HG03342 (cell line): ENCODE data around the gene RAP1GAP2.

Experiments
- ATAC-seq: cut with Tn5 transposase; IDR thresholded peaks from one replicate; pipeline ENCODE4 v1.9.1; 2021; ENCODE audit warnings: mild to moderate bottlenecking, moderate library complexity; ENCODE audit not compliant: unreplicated experiment

The RAP1GAP2 gene

GRCh38 chr17:2909175-2909845 lies 113.1 kb downstream of the RAP1GAP2 start:
- ATAC-seq = no peak

GRCh38 chr17:2909846-2910234 lies 113.6 kb downstream of the RAP1GAP2 start:
- no peak for ATAC-seq

DNA sequence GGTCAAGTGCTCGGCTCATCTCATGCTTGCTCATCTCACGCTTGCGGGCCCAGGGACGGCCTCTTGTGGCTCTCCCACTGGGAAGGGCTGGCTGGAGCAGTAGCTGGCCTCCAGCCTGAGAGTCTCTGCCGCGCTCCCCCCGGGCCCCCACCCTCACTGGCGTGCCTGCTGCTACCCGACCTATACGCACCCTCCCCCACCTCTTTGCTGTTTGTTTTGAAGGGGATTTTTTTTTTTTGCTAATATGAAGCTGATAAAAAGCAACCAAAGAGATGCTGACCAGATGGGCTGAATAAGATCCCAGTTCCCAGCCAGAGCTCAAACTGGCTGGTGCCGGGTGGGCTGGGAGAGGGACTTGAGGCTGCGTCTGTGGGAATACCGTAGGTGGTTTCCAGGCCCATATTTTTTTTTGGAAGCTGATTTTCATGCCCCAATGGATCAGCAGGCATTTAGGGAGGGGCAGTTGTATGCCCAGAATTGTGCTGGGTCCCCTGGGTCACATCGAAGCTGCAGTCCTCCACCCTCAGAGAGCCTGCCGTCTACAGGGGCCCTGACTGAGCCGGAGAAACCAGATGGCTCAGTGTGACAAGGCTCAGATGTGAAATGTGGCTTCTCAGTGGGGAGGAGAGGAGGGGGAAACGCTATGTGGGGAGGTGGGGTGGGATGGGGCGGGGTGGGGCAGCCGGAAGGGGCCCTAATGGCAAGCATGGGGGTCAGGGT lies 115.0 kb downstream of the RAP1GAP2 start:
- no peak for ATAC-seq

DNA sequence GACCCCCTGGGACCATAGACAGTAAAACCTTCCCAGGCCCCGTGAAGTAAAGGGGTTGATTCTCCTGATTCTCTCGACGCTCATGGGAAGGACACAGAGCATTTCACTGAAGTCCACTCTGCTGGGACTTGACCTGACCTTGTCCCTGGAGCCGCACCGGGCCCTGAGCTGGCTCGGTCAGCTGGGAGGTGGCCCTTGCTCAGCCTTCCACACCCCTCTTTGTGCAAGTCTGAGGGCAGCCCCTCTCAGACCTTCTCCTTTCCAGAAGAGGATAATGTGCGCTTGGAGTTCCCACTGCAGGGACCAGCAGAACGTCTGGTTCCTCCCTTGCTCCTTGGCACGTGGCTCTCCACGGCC lies 115.5 kb downstream of the RAP1GAP2 start:
- no peak for ATAC-seq

- ATAC-seq = no peak
Observed at GRCh38 chr17:2912754-2913153, 116.5 kb downstream of the RAP1GAP2 start.

DNA sequence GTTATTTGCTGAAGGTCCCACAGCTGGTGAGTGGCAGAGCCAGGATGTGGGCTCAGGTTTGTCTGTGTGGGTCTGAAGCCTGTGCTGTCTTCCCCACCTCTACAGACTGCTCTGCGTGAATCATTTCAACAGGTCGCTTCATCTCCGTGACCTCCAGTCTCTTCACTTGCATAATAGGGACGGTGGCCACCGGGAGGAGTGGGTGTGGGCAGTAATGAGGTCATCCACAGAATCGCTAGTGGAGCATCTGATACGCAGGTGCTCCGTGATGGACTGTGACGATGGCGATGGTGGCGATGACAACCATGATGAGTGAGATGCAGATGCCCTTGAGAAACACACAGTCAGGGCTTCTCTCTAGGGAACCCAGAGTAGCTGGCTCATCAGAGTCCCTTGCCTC lies 120.2 kb downstream of the RAP1GAP2 start:
- no peak for ATAC-seq

- ATAC-seq = no peak
Observed at GRCh38 chr17:2921443-2921842, 125.2 kb downstream of the RAP1GAP2 start.

GRCh38 chr17:2924211-2924610 lies 128.0 kb downstream of the RAP1GAP2 start:
- no peak for ATAC-seq

DNA sequence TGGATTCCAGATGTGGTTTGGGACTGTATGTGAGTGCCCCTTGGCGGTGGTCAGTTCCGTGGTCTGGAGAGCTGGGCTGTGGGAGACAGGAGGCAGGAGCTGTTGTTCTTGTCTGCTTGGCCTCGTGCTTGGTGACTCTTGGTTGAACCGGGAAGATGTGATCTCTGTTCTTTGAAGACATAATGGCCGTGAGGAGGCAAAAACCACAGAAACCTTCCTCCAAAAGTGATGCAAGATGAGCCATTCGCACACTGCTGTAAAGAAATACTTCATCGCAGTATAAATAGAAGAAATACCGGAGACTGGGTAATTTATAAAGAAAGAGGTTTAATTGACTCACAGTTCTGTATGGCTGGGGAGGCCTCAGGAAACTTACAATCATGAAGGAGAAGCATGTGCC lies 128.8 kb downstream of the RAP1GAP2 start:
- no peak for ATAC-seq

DNA sequence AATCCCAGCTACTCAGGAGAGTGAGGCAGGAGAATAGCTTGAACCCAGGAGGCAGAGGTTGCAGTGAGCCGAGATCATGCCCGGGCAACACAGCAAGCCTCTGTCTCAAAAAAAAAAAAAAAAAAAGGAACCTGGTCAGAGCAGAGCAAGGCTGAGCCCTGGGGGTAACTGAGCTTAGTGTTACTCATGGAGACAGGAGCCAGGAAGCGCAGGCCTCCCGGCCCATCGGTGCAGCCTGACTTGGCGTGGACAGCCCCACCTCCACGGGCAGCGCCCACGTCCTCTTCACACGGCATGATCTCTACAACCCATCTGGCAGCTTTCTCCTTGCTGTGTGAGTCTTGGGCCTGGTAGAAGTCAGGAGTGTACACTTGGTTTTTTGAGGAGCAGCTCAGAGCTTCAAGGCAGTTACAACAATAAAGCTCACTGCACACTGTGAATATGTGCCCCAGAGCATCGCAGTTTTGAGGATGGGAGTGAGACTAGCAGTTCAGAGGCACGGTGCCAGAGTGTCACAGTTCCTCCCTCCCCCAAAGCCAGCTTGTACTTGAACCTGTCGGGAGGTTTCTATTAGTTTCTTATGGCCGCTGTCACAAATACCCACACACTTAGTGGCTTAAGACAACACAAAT lies 129.9 kb downstream of the RAP1GAP2 start:
- no peak for ATAC-seq

DNA sequence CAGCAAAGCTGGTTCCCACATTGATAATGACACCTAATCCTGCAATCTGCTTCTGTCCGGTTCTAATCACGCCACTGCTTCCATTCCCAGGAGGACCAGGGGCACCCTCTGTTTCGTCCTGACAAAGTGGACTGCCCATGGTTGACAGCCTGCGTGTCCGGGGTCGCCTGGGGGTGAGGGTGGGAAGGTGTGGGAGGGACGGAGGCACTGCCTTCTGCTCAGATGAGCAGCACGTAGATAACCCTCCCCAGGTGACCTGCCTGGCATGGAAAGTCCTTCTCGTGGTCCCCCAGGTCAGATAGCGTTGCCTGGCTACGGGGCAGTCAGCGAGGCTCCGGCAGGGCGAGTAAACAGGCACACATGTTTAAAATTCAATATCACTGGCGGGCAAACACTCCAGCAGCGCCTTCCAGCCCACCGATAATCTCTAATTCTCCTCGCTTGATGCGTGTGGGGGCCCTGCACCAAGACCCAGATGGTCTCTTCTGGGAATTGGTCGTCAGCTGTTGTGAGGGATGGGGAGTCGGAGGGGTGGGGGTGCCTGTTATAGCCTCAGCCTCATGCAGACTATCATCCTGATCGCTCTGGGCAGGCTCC lies 132.2 kb downstream of the RAP1GAP2 start:
- no peak for ATAC-seq

DNA sequence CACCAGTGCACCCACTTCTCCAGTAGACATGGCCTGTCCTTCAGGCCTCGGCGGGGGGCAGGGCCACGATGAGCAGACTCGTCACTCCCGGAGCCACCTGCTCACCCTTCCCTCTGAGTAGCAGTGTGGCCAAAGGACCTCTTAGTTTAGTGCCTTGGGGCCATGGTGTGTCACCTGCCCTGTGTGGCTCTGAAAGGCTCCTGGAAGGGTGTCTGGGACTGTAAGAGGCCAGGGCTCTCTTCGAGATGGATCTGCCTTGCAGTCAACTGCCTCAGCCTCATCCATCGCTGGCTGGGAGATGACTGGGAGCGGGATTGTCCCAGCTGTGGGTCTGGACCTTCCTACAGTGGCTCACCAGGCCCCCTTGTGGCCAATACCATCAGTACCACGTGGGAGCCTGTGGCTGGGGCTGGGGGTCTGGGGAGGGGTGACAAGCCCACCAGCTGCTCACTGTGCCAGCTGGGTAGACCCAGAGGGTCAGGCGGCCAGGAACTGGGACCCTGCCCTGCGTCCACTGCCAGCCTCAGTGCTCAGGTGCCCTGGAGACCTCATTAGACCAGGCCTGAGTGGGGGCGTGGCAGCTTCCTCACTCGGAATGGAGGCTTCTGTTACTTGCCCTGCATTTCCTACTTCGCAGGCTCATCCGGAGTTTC lies 133.8 kb downstream of the RAP1GAP2 start:
- ATAC-seq = no peak

DNA sequence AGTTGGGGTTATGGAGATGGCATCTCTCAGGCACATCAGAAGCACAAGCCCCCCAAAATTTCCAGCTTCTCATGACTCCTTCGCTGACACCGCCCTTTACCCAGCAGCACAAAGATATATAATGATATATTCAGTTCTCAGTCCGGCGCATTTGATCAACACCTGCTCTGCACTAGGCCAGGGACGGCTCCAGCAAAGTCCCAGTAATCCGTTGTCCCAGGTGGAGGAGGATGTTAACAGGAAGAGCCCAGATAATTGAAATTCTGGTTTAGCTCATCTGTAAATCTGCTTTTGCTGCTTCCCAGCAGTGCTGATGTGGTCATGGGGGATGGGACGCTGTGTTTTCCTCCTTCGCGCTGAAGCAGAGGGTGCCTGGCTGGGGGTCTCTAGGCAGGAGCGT lies 135.6 kb downstream of the RAP1GAP2 start:
- no peak for ATAC-seq

DNA sequence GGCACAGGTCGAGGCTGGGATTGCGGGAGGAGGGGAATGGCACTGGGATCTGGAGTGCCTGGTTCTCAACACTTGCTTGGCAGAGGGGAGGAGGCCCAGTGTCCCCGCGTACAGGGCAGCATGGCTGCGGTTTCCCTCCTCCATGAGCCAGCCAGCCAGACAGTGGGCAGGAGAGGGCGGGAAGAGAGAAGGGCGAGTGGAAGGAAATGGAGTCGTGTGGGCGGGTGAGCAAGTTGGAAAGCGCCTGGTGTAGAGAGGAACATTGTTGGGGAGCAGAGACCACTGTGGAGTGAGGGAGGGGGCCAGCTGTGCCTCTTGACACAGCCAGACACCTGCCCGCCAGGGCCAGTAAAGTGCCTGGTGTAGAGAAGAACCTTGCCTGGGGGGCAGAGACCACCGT lies 136.7 kb downstream of the RAP1GAP2 start:
- no peak for ATAC-seq

- ATAC-seq = no peak
Observed at GRCh38 chr17:2933606-2934005, 137.4 kb downstream of the RAP1GAP2 start.

DNA sequence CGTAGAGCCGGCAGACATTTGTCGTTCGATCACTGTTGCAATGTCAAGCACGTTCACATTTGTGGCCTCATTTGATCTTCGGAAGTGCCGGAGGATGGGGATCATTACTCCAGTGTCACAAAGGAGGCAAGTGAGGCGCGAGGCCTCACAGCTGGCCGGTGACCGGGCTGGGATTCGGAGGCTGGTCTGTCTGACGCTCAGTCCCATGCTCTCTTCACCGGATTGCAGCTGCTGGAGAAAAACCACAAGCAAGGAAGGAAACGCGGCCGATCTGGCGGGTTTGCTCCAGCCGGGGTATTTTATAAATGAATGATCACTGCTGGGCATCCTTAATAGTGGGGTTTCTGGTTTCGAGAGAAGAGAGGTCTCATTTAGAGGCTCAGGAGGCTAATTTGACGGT lies 139.4 kb downstream of the RAP1GAP2 start:
- ATAC-seq = no peak

DNA sequence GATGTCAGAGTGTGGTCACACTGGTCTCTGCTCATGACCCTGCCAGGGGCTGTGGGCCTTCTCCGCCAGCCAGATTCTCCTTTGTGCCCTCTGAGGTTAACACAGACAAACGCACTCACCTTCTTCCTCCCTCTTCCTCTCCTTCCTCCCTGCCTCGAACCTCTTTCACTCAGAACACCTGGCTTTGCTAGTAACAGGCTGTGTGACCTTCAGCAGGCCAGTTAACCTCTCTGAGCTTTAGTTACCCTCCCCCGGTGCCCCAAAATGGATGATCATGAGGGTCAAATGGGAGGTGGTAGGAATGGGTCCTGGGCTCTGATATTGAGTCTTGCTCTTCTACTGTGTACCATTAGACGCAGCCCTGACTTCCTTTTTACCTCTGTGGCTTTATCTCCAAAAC lies 140.1 kb downstream of the RAP1GAP2 start:
- no peak for ATAC-seq

GRCh38 chr17:2936771-2937321 lies 140.6 kb downstream of the RAP1GAP2 start:
- ATAC-seq = no peak

GRCh38 chr17:2937331-2938003 lies 141.2 kb downstream of the RAP1GAP2 start:
- no peak for ATAC-seq

GRCh38 chr17:2939714-2940351 lies 143.6 kb downstream of the RAP1GAP2 start:
- ATAC-seq = no peak
